Dendritic cell treated with granulocyte-macrophage colony-stimulating factor and Interleukin-4, amounts not matched to agents 40 ng/mL and 50 ng/mL, for 4 days (primary cell): ENCODE results near the gene BRWD1.

Experiments used
- H3K27ac Mint-ChIP-seq: one replicate; pipeline ENCODE4 v1.8.0; 2022; ENCODE audit warnings: mild to moderate bottlenecking, mixed read lengths
- H3K27me3 Mint-ChIP-seq: one replicate; pipeline ENCODE4 v1.8.0; 2022; ENCODE audit warnings: mild to moderate bottlenecking, mixed read lengths
- H3K36me3 Mint-ChIP-seq: one replicate; pipeline ENCODE4 v1.8.0; 2022; ENCODE audit warnings: low read depth, mixed read lengths
- H3K4me1 Mint-ChIP-seq: one replicate; pipeline ENCODE4 v1.8.0; 2022; ENCODE audit warnings: low read depth, mixed read lengths
- H3K4me3 Mint-ChIP-seq: one replicate; pipeline ENCODE4 v1.8.0; 2022; ENCODE audit warnings: mild to moderate bottlenecking, moderate library complexity, mixed read lengths
- H3K9me3 Mint-ChIP-seq: one replicate; pipeline ENCODE4 v1.8.0; 2022; ENCODE audit warnings: mixed read lengths
- intact Hi-C: fragments of 100-400 bp; cut with micrococcal nuclease; formaldehyde crosslinking; loops from one replicate; pipeline ENCODE4 v1.15.0; 2022

The BRWD1 gene

GRCh38 chr21:39189857-39190604 is 123.4 kb downstream of the BRWD1 start:
- intact Hi-C loops, result no loop called here
- H3K27me3 Mint-ChIP-seq, result no peaks in the 10 kb centered on the region
- H3K4me1 Mint-ChIP-seq, result peaks cover 6% of the 10 kb centered on the region
- H3K36me3 Mint-ChIP-seq, result peaks cover 24% of the 10 kb centered on the region
- H3K27ac Mint-ChIP-seq, result no peak overlapping the region
- no peaks in the 10 kb centered on the region for H3K9me3 Mint-ChIP-seq
- no peak overlapping the region for H3K4me3 Mint-ChIP-seq

GRCh38 chr21:39188521-39189139 is 124.8 kb downstream of the BRWD1 start:
- Mint-ChIP-seq H3K4me1 (peaks cover 14% of the 10 kb centered on the region), H3K27me3 (no peaks in the 10 kb centered on the region), H3K27ac (no peak overlapping the region), H3K36me3 (peaks cover 21% of the 10 kb centered on the region), H3K9me3 (no peaks in the 10 kb centered on the region), H3K4me3 (no peak overlapping the region)
- intact Hi-C loops, result no loop called here

- intact Hi-C loops, result no loop called here
- H3K27ac Mint-ChIP-seq, result no peak overlapping the region
- peaks cover 21% of the 10 kb centered on the region for H3K4me1 Mint-ChIP-seq
- no peaks in the 10 kb centered on the region for H3K27me3 Mint-ChIP-seq
- H3K9me3 Mint-ChIP-seq, result no peaks in the 10 kb centered on the region
- H3K36me3 Mint-ChIP-seq, result peaks cover 23% of the 10 kb centered on the region
- no peak overlapping the region for H3K4me3 Mint-ChIP-seq
Measured at GRCh38 chr21:39187141-39187540, 126.3 kb downstream of the BRWD1 start.

GRCh38 chr21:39186676-39187075 is 126.8 kb downstream of the BRWD1 start:
- peaks cover 18% of the 10 kb centered on the region for H3K36me3 Mint-ChIP-seq
- intact Hi-C loops, result no loop called here
- peaks cover 25% of the 10 kb centered on the region for H3K4me1 Mint-ChIP-seq
- H3K4me3 Mint-ChIP-seq, result no peak overlapping the region
- no peaks in the 10 kb centered on the region for H3K27me3 Mint-ChIP-seq
- no peak overlapping the region for H3K27ac Mint-ChIP-seq
- H3K9me3 Mint-ChIP-seq, result no peaks in the 10 kb centered on the region

GRCh38 chr21:39185157-39185556 is 128.3 kb downstream of the BRWD1 start:
- Mint-ChIP-seq H3K36me3 (peaks cover 21% of the 10 kb centered on the region), H3K4me1 (peaks cover 31% of the 10 kb centered on the region), H3K27ac (no peak overlapping the region), H3K9me3 (no peaks in the 10 kb centered on the region), H3K4me3 (no peak overlapping the region), H3K27me3 (no peaks in the 10 kb centered on the region)
- intact Hi-C loops, result no loop called here

GRCh38 chr21:39184050-39184980 is 129.1 kb downstream of the BRWD1 start:
- peaks cover 30% of the 10 kb centered on the region for H3K36me3 Mint-ChIP-seq
- intact Hi-C loops, result loop anchor here (5.0 kb wide), 1 partner anchor 377 kb away; the partner anchor contains the start of gene ETS2
- H3K9me3 Mint-ChIP-seq, result no peaks in the 10 kb centered on the region
- peak overlapping the region; percentile 92 for H3K4me3 Mint-ChIP-seq
- peak overlapping the region; percentile 96 for H3K27ac Mint-ChIP-seq
- no peaks in the 10 kb centered on the region for H3K27me3 Mint-ChIP-seq
- H3K4me1 Mint-ChIP-seq, result peaks cover 31% of the 10 kb centered on the region

- peaks cover 31% of the 10 kb centered on the region for H3K4me1 Mint-ChIP-seq
Measured at GRCh38 chr21:39183272-39184049, 130.0 kb downstream of the BRWD1 start, which contains the start of gene PSMG1. PSMG1 (minus strand) TSS chr21:39183451; CDS start chr21:39183385, 66 bp downstream.

GRCh38 chr21:39182484-39183271 is 130.8 kb downstream of the BRWD1 start:
- peaks cover 31% of the 10 kb centered on the region for H3K4me1 Mint-ChIP-seq

More at GRCh38 chr21:39183272-39184049, 130.0 kb downstream of the BRWD1 start, which contains the start of gene PSMG1:
- Mint-ChIP-seq H3K4me3 (peak within 1 kb of the TSS; percentile 92), H3K36me3 (peaks cover 37% of the 10 kb centered on the region), H3K27me3 (no peaks in the 10 kb centered on the region), H3K27ac (peak within 1 kb of the TSS; percentile 96), H3K9me3 (no peaks in the 10 kb centered on the region)
- intact Hi-C loops, result loop anchor here (2.0 to 5.0 kb wide), 2 partner anchors 203 to 376 kb away; partner anchors contain the start of gene ETS2

GRCh38 chr21:39182016-39182415 is 131.4 kb downstream of the BRWD1 start:
- H3K4me1 Mint-ChIP-seq, result peaks cover 31% of the 10 kb centered on the region
- H3K27me3 Mint-ChIP-seq, result no peaks in the 10 kb centered on the region
- H3K4me3 Mint-ChIP-seq, result peak overlapping the region; percentile 92
- H3K9me3 Mint-ChIP-seq, result no peaks in the 10 kb centered on the region
- intact Hi-C loops, result loop anchor here (2.0 to 5.0 kb wide), 2 partner anchors 205 to 375 kb away; partner anchors contain the start of gene ETS2
- peak overlapping the region; percentile 96 for H3K27ac Mint-ChIP-seq
- peaks cover 42% of the 10 kb centered on the region for H3K36me3 Mint-ChIP-seq

More at GRCh38 chr21:39182484-39183271, 130.8 kb downstream of the BRWD1 start:
- peak overlapping the region; percentile 96 for H3K27ac Mint-ChIP-seq
- peaks cover 42% of the 10 kb centered on the region for H3K36me3 Mint-ChIP-seq
- H3K4me3 Mint-ChIP-seq, result peak overlapping the region; percentile 92
- H3K9me3 Mint-ChIP-seq, result no peaks in the 10 kb centered on the region
- H3K27me3 Mint-ChIP-seq, result no peaks in the 10 kb centered on the region
- intact Hi-C loops, result loop anchor here (2.0 to 5.0 kb wide), 2 partner anchors 204 to 375 kb away; partner anchors contain the start of gene ETS2

- Mint-ChIP-seq H3K27me3 (no peaks in the 10 kb centered on the region), H3K27ac (no peak overlapping the region), H3K4me3 (no peak overlapping the region), H3K4me1 (peaks cover 26% of the 10 kb centered on the region), H3K36me3 (peaks cover 46% of the 10 kb centered on the region), H3K9me3 (no peaks in the 10 kb centered on the region)
- intact Hi-C loops, result loop anchor here (5.0 kb wide), 1 partner anchor 374 kb away; the partner anchor contains the start of gene ETS2
Measured at GRCh38 chr21:39181205-39181818, 132.1 kb downstream of the BRWD1 start.

- Mint-ChIP-seq H3K27ac (no peak overlapping the region), H3K27me3 (no peaks in the 10 kb centered on the region), H3K4me3 (no peak overlapping the region), H3K4me1 (peaks cover 25% of the 10 kb centered on the region), H3K9me3 (no peaks in the 10 kb centered on the region), H3K36me3 (peaks cover 54% of the 10 kb centered on the region)
- intact Hi-C loops, result loop anchor here (5.0 kb wide), 1 partner anchor 373 kb away; the partner anchor contains the start of gene ETS2
Measured at GRCh38 chr21:39180429-39181019, 132.9 kb downstream of the BRWD1 start.
